ENCODE data around the gene SHB.

The SHB gene

GRCh38 chr9:37925786-37926736 lies 143.0 kb downstream of the SHB start:
- no peaks in the 10 kb centered on the region for H3K9me3 ChIP-seq (ENCODE audit: control insufficient read depth, low read length)
- no peak overlapping the region for H3K27ac ChIP-seq (ENCODE audit: low read length, poor library complexity, severe bottlenecking)
- no peaks in the 10 kb centered on the region for H3K27me3 ChIP-seq (ENCODE audit: control insufficient read depth in 1 of 2, insufficient read depth in 1 of 2, low read length in 2 of 2)
- H2BK120ac ChIP-seq (ENCODE audit: low read depth, low read length) = no peak overlapping the region
- peak overlapping the region; percentile 59 for H4K91ac ChIP-seq (ENCODE audit: low read length)
- H3K4me2 ChIP-seq (ENCODE audit: low read length, poor library complexity, severe bottlenecking) = no peak overlapping the region
- H2BK12ac ChIP-seq (ENCODE audit: low read length in 2 of 2) = peak overlapping the region; percentile 92 to 93
- 60% methylated on average over 15 of the region's 15 CpGs for WGBS
- H3K23ac ChIP-seq (ENCODE audit: low read length in 2 of 2) = peak overlapping the region in 1 of 2 experiments; percentile 10
- peak overlapping the region; percentile 36 for H4K8ac ChIP-seq (ENCODE audit: low read length)
- no peak overlapping the region for H2BK15ac ChIP-seq (ENCODE audit: low read depth, poor library complexity, severe bottlenecking)
- no peak overlapping the region for H2BK5ac ChIP-seq (ENCODE audit: low read depth, low read length, poor library complexity, severe bottlenecking)
- H3K14ac ChIP-seq (ENCODE audit: low read length in 2 of 2) = peak overlapping the region in 1 of 2 experiments; percentile 19
- no peak overlapping the region for H2AK5ac ChIP-seq (ENCODE audit: low read length, severe bottlenecking)
- H3K4ac ChIP-seq (ENCODE audit: low read depth in 1 of 2, low read length in 2 of 2) = peak overlapping the region; percentile 10 to 61
- peak; percentile 73 for DNase-seq
- peaks cover 22 to 75% of the 10 kb centered on the region in 2 experiments for H3K36me3 ChIP-seq (ENCODE audit: control insufficient read depth in 1 of 2, insufficient read depth in 2 of 2, low read depth in 1 of 2, low read length in 2 of 2)
- peaks cover 37% of the 10 kb centered on the region for H3K79me1 ChIP-seq (replicated peaks; ENCODE audit: low read length, poor library complexity, severe bottlenecking)
- no peak overlapping the region for H3K4me3 ChIP-seq (ENCODE audit: insufficient read depth in 1 of 2, low read depth in 1 of 2, low read length in 2 of 2)
- peaks cover 57% of the 10 kb centered on the region for H3K4me1 ChIP-seq (ENCODE audit: control insufficient read depth, insufficient read depth, low read depth, low read length)
- no peak overlapping the region for H2AFZ ChIP-seq (ENCODE audit: low read depth, low read length)
- H3K18ac ChIP-seq (ENCODE audit: low read depth in 1 of 2, low read length in 2 of 2) = peak overlapping the region; percentile 75 to 81
- no peak overlapping the region for H3K9ac ChIP-seq (ENCODE audit: low read length)

GRCh38 chr9:37925006-37925405 lies 144.0 kb downstream of the SHB start:
- Histone ChIP-seq H2BK5ac (ENCODE audit: low read depth, low read length, poor library complexity, severe bottlenecking) (no peak overlapping the region), H3K9me3 (ENCODE audit: control insufficient read depth, low read length) (no peaks in the 10 kb centered on the region), H3K23ac (ENCODE audit: low read length in 2 of 2) (no peak overlapping the region), H3K79me1 (replicated peaks; ENCODE audit: low read length, poor library complexity, severe bottlenecking) (peaks cover 38% of the 10 kb centered on the region), H3K4me1 (ENCODE audit: control insufficient read depth, insufficient read depth, low read depth, low read length) (peaks cover 60% of the 10 kb centered on the region), H3K14ac (ENCODE audit: low read length in 2 of 2) (no peak overlapping the region), H3K4me2 (ENCODE audit: low read length, poor library complexity, severe bottlenecking) (no peak overlapping the region), H3K18ac (ENCODE audit: low read depth in 1 of 2, low read length in 2 of 2) (no peak overlapping the region), H2AFZ (ENCODE audit: low read depth, low read length) (no peak overlapping the region), H2BK12ac (ENCODE audit: low read length in 2 of 2) (peak overlapping the region; percentile 23 to 37), H3K27me3 (ENCODE audit: control insufficient read depth in 1 of 2, insufficient read depth in 1 of 2, low read length in 2 of 2) (no peaks in the 10 kb centered on the region), H4K8ac (ENCODE audit: low read length) (no peak overlapping the region), H3K4me3 (ENCODE audit: insufficient read depth in 1 of 2, low read depth in 1 of 2, low read length in 2 of 2) (no peak overlapping the region), H3K27ac (ENCODE audit: low read length, poor library complexity, severe bottlenecking) (no peak overlapping the region), H2BK15ac (ENCODE audit: low read depth, poor library complexity, severe bottlenecking) (no peak overlapping the region), H3K36me3 (ENCODE audit: control insufficient read depth in 1 of 2, insufficient read depth in 2 of 2, low read depth in 1 of 2, low read length in 2 of 2) (peaks cover 19 to 80% of the 10 kb centered on the region in 2 experiments), H2BK120ac (ENCODE audit: low read depth, low read length) (no peak overlapping the region), H3K4ac (ENCODE audit: low read depth in 1 of 2, low read length in 2 of 2) (no peak overlapping the region), H3K9ac (ENCODE audit: low read length) (no peak overlapping the region), H2AK5ac (ENCODE audit: low read length, severe bottlenecking) (no peak overlapping the region), H4K91ac (ENCODE audit: low read length) (peak overlapping the region; percentile 5)
- 95% methylated on average over 6 of the region's 6 CpGs for WGBS
- DNase-seq = no peak

- Histone ChIP-seq H4K91ac (ENCODE audit: low read length) (no peak overlapping the region), H2BK15ac (ENCODE audit: low read depth, poor library complexity, severe bottlenecking) (no peak overlapping the region), H3K27ac (ENCODE audit: low read length, poor library complexity, severe bottlenecking) (no peak overlapping the region)
Observed at GRCh38 chr9:37924538-37924937, 144.5 kb downstream of the SHB start.

GRCh38 chr9:37923796-37924427 lies 145.1 kb downstream of the SHB start:
- Histone ChIP-seq H2AFZ (ENCODE audit: low read depth, low read length) (no peak overlapping the region), H3K9me3 (ENCODE audit: control insufficient read depth, low read length) (no peaks in the 10 kb centered on the region), H3K4ac (ENCODE audit: low read depth in 1 of 2, low read length in 2 of 2) (no peak overlapping the region), H2BK12ac (ENCODE audit: low read length in 2 of 2) (no peak overlapping the region), H3K27me3 (ENCODE audit: control insufficient read depth in 1 of 2, insufficient read depth in 1 of 2, low read length in 2 of 2) (no peaks in the 10 kb centered on the region), H2AK5ac (ENCODE audit: low read length, severe bottlenecking) (no peak overlapping the region), H3K18ac (ENCODE audit: low read depth in 1 of 2, low read length in 2 of 2) (no peak overlapping the region), H3K4me1 (ENCODE audit: control insufficient read depth, insufficient read depth, low read depth, low read length) (peaks cover 54% of the 10 kb centered on the region), H4K91ac (ENCODE audit: low read length) (no peak overlapping the region), H3K4me3 (ENCODE audit: insufficient read depth in 1 of 2, low read depth in 1 of 2, low read length in 2 of 2) (no peak overlapping the region), H2BK120ac (ENCODE audit: low read depth, low read length) (no peak overlapping the region), H3K4me2 (ENCODE audit: low read length, poor library complexity, severe bottlenecking) (no peak overlapping the region), H3K9ac (ENCODE audit: low read length) (no peak overlapping the region), H3K79me1 (replicated peaks; ENCODE audit: low read length, poor library complexity, severe bottlenecking) (peaks cover 40% of the 10 kb centered on the region), H3K23ac (ENCODE audit: low read length in 2 of 2) (no peak overlapping the region), H3K36me3 (ENCODE audit: control insufficient read depth in 1 of 2, insufficient read depth in 2 of 2, low read depth in 1 of 2, low read length in 2 of 2) (peaks cover 18 to 79% of the 10 kb centered on the region in 2 experiments), H3K27ac (ENCODE audit: low read length, poor library complexity, severe bottlenecking) (no peak overlapping the region), H3K14ac (ENCODE audit: low read length in 2 of 2) (no peak overlapping the region), H4K8ac (ENCODE audit: low read length) (no peak overlapping the region), H2BK5ac (ENCODE audit: low read depth, low read length, poor library complexity, severe bottlenecking) (no peak overlapping the region), H2BK15ac (ENCODE audit: low read depth, poor library complexity, severe bottlenecking) (no peak overlapping the region)
- no peak for DNase-seq
- 93% methylated on average over 25 of the region's 25 CpGs for WGBS

More at GRCh38 chr9:37924538-37924937, 144.5 kb downstream of the SHB start:
- Histone ChIP-seq H3K4me1 (ENCODE audit: control insufficient read depth, insufficient read depth, low read depth, low read length) (peaks cover 60% of the 10 kb centered on the region), H3K9me3 (ENCODE audit: control insufficient read depth, low read length) (no peaks in the 10 kb centered on the region), H3K18ac (ENCODE audit: low read depth in 1 of 2, low read length in 2 of 2) (no peak overlapping the region), H3K36me3 (ENCODE audit: control insufficient read depth in 1 of 2, insufficient read depth in 2 of 2, low read depth in 1 of 2, low read length in 2 of 2) (peaks cover 21 to 80% of the 10 kb centered on the region in 2 experiments), H3K9ac (ENCODE audit: low read length) (no peak overlapping the region), H2AK5ac (ENCODE audit: low read length, severe bottlenecking) (no peak overlapping the region), H3K23ac (ENCODE audit: low read length in 2 of 2) (no peak overlapping the region), H3K4ac (ENCODE audit: low read depth in 1 of 2, low read length in 2 of 2) (no peak overlapping the region), H2BK12ac (ENCODE audit: low read length in 2 of 2) (peak overlapping the region in 1 of 2 experiments; percentile 4), H2BK120ac (ENCODE audit: low read depth, low read length) (no peak overlapping the region), H3K79me1 (replicated peaks; ENCODE audit: low read length, poor library complexity, severe bottlenecking) (peaks cover 42% of the 10 kb centered on the region), H2AFZ (ENCODE audit: low read depth, low read length) (no peak overlapping the region), H3K27me3 (ENCODE audit: control insufficient read depth in 1 of 2, insufficient read depth in 1 of 2, low read length in 2 of 2) (no peaks in the 10 kb centered on the region), H2BK5ac (ENCODE audit: low read depth, low read length, poor library complexity, severe bottlenecking) (no peak overlapping the region), H4K8ac (ENCODE audit: low read length) (no peak overlapping the region), H3K14ac (ENCODE audit: low read length in 2 of 2) (no peak overlapping the region), H3K4me3 (ENCODE audit: insufficient read depth in 1 of 2, low read depth in 1 of 2, low read length in 2 of 2) (no peak overlapping the region), H3K4me2 (ENCODE audit: low read length, poor library complexity, severe bottlenecking) (no peak overlapping the region)
- no peak for DNase-seq

Measured in mesenchymal stem cell (in vitro differentiated cells and primary cell).